NCI-H187 treated with DMSO at 0.1 percent for 48 hours (cell line): ENCODE data around the gene ANKRD55.

ENCODE experiments used
- DNase-seq: peaks from one replicate; lab custom pipeline; 2025; lab: John Stamatoyannopoulos, UW

ANKRD55 gene

DNA sequence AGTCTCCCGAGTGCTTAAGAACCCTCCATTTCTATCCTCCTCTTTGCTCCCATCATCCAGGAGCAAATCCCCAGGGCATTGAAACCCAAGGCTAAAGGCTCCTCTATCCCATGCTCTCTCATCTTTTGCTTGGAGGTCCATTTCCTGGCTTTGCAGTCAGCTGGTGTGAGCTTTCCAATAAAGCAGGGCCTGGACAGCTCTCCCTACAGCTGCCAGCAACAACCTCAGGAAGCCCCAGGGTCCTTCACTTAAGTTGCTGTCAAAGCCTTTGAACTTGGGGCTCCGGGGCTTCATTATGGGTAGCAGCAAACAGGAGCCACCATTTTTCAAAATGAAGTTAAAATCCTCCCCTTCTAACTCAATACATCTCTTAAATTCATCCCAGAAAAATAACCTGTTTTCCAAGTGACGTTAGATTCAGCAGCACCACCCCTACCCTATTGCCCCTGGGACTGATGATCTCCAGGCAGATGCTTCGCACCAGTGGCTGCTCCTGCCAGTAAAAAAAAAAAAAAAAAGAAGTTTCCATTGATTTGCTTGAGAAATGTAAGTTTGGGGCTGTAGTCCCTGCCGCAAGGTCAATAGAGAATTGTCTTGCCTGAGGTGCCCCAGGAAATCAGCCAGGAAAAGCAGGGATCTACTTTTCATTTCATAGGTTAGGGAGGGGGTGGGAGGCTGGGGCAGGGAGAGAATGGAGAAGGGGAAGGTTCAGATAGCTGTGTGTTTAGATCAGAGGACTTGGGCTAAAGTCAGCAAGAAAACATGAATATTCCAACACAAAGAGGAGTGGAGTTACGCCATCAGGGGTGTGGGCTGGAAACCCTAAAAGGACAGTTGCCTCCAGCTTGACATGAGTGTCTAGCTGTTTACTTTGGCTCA lies 154.6 kb downstream of the ANKRD55 start:
- no peak for DNase-seq

DNA sequence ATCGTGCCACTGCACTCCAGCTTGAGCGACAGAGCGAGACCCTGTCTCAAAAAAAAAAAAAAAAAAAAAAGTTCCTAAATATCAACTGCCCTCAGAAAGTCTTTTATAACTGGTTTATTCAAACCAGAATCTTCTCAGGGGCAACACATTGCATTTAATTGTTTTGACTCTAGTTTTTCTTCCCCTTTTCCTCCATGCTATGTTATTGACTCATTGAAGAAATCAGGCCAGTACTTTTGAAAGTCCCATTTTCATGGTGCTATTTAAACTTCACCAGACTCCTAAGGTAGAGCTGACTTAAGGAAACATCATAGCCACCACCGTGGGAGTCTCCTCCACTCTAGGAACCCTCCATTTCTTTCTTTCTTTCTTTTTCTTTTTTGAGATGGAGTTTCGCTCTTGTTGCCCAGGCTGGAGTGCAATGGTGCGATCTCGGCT lies 155.3 kb downstream of the ANKRD55 start:
- no peak for DNase-seq

DNA sequence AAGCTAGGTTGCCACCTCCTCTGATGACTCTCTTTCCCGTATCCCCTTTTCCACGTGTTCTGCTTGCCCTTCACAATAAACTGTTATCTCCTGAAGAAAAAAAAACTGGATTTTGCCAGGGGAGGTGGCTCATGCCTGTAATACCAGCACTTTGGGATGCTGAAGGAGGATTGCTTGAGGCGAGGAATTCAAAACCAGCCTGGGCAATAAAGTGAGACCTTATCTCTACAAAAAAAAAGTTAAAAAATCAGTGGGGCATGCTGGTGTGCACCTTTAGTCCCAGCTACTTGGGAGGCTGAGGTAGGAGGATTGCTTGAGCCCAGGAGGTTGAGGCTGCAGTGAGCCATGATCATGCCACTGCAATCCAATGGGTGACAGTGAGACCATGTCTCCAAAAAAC lies 156.6 kb downstream of the ANKRD55 start:
- DNase-seq: no peak

- DNase-seq: no peak
Measured at GRCh38 chr5:56075361-56075760, 157.8 kb downstream of the ANKRD55 start.

DNA sequence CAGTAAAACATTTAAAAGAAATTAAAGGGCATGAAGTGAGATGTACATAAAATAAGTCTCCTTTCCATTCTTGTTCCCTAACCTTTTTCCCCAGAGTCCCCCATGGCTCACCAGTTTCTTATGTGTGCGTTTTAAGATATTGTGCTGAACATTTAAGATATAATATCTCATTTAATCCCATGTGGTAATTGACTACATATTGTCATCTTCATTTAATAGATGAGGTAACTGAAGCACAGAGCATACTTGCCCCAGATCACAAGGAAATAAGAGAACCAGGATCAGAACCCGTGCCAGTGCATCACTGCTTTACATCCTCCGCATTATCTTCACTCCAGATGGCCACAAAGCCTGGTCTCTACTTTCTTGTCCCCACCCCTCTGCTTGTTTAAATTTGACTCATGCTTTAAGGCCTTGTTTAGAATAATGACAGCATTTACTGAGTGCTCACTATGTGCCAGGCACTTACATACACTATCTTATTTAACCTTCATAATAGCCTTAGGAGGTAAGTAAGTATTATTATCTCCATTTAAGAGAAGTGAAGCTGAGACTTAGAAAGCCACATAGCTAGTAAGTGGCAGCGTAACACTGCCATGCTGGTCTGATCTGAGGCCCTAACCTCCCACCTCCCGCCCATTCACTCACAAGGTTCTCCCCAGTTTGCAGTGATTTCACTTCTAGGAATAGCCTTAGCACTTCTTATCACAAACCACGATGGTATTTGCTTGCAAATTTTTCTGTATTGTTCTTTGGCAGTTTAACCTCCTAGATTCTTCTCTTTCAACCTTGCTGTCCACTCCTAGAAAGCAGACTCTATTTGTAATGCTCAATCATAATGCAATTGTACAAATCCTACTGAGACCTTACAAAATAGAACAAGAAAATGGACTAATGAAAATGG lies 160.0 kb downstream of the ANKRD55 start:
- DNase-seq: no peak

DNA sequence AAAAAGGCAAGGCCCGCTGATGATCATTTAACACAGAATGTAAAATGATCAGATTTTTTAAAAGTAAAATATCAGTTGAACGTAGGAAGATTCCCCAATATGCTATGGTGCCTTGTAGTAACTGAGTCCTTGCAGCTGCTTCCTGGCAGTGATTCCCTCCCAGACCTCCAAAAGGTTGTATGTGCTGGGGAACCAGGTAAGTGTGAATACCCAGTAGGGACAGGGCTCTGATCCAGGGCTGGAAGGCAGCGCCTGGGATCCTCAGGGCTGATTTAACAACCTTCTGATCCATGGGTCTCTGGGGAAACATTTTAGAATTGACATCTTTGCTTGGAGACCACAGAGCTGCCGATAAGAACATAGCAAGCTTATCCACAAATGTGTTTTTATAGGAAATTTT lies 161.7 kb downstream of the ANKRD55 start:
- DNase-seq: no peak

DNA sequence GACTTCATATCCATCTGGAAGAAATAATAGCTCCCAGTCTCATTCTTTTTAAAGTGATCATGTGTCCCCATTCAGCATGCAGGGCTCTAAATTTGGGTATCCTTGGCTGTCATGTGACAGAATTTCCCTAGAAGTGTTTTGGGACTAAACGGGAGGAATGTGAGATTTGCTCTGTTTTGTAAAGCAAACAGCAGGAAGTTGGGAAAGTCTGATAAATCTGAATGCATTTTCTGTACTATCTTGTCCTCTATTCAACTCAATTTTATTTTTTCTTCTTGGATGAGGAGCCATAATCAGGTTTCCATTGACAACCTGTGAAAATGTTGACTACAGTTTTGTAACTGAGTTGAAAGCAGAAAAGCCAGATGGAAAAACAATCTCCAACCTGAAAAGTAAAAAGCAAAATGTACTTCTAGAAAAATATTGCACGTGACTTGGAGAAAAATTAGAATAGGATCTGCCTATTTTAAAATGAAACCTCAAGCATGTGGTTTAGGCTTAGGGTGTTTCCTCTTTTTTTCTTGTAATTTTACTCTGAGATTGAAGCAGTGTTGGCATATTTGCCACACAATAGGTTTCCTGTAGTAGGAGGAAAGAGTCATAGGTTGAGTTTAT lies 162.2 kb downstream of the ANKRD55 start:
- no peak for DNase-seq

GRCh38 chr5:56069652-56070226 lies 163.4 kb downstream of the ANKRD55 start:
- no peak for DNase-seq

GRCh38 chr5:56066931-56067450 lies 166.1 kb downstream of the ANKRD55 start:
- no peak for DNase-seq

DNA sequence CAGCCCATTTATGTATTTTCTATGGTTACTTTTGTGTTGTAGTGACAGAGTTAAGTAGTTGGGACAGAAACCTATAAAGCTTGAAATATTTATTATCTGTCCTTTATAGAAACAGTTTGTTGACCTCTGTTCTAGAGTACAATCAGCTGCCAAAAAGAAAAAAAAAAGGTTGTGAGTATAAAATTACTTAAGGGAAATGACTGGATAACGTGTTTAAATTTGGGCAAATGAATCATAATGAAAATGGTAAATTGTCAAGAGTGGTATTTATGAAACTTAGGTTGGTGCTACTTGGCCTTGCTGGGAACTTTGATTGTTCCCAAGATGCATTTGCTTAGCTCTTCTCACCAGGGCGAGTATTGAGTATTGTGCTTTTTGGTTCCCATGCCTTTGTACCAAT lies 168.1 kb downstream of the ANKRD55 start:
- DNase-seq: no peak

- DNase-seq: no peak
Measured at GRCh38 chr5:56060276-56061110, 172.6 kb downstream of the ANKRD55 start.

DNA sequence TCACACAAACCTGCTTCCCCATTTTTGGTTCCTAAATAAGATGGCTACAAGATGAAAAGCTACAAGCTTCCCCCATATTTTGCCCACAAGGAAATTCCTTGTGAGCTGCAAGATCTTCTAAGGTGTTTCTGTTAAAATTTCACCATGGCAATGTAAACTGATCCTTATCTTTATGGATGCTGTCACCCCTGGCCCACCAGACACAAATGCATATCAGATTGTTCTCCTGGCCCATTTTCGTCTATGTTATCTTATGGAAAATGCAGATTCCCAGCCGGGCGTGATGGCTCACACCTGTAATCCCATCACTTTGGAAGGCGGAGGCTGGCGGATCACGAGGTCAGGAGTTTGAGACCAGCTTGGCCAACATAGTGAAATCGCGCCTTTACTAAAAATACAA lies 173.3 kb downstream of the ANKRD55 start:
- DNase-seq: no peak

- no peak for DNase-seq
Measured at GRCh38 chr5:56056875-56057274, 176.3 kb downstream of the ANKRD55 start.

DNA sequence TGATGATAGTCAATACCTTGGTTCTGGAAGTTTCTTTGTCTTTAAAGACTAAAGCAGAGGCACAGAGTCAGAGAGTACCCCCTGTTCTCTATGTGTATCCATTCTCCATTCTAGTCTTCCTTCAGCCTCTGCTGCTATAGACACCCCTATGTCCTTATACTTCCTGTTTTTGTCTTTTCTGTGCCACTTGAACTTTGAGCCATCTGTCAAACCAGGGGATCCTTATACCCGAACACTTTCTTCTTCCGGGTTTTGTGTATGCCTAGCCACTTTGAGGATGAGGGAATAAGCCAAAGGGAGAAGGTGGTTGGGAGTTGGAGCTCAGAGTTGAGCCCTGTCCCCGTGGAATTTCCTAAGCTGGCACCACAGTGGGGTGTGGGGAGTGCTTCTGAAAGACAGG lies 177.3 kb downstream of the ANKRD55 start:
- DNase-seq: no peak

GRCh38 chr5:56055287-56055686 lies 177.8 kb downstream of the ANKRD55 start:
- no peak for DNase-seq

- DNase-seq: no peak
Measured at GRCh38 chr5:56054666-56055065, 178.5 kb downstream of the ANKRD55 start.

DNA sequence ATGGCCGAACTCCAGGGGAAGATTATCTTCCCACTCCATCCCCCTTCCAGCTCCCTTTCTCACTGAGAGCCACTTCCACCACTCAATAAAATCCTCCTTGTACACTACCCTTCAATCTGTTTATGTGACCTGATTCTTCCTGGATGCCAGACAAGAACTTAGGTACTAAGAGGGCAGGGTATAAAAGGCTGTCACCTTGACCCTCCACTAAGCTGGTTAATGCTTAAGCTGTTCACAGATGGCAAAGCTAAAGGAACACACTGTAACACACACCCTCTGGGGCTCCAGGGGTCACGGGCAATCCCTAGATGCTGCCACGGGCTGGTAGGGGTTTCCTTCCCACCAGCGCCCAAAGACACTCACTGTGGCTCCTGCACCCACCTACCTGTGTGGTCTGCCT lies 179.8 kb downstream of the ANKRD55 start:
- no peak for DNase-seq

- no peak for DNase-seq
Measured at GRCh38 chr5:56052735-56053134, 180.4 kb downstream of the ANKRD55 start.

DNA sequence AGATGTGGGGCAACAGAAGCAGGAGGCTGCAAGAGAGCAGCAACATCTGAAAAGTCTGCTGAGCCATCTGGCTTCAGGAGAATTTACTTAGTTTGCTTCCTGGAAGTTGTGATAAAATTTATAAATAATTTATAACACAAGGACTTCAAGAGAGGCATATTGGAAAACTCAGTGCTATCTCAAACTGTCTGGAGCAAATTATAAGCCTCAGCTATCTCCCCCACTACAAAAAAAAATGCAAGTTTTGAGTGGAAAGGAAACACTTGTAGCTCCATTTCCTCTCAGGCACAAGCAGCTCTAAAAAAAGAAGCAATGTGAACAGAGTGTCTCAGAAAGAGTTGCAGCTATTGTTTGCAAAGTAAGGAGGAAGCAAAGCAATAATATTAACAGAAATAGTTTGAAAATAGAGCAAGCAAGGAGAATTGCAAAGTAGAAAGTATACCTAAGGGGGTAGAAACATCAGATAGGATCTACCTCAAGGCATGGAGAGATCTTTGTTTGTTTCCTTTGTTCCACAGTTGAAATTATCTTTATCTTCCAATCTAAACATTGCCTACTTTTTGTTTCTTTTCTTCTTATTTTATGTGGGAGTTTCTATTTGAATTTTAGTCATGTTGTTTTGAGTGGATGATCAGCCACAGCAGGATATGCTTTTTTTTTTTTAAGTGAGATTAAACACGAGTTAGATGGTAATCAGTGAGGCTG lies 182.4 kb downstream of the ANKRD55 start:
- no peak for DNase-seq
